Astrocyte (in vitro differentiated cells and primary cell): ENCODE measurements around the gene FHIT. TPM values are rescaled to one million over a fixed set of nuclear protein-coding genes. Genes with fewer than 3 reads are reported as not detected.

Experiments used
- DNase-seq: peaks from one replicate; pipeline ENCODE4 v3.0.0-alpha.2; 2010; ENCODE audit warnings: low read depth
- FAIRE-seq: peaks from 2 replicates; lab custom pipeline; 2011; peaks lifted over from hg19 to GRCh38; lab: Jason Lieb, UNC
- H2AFZ ChIP-seq: 2 replicates; pipeline ENCODE4 v1.6.0; 2012; ENCODE audit warnings: low read depth, low read length, inconsistent platforms
- H3K27ac ChIP-seq: 2 replicates; pipeline ENCODE4 v1.5.1; 2011; ENCODE audit warnings: low read depth, low read length, inconsistent platforms
- H3K27me3 ChIP-seq: 2 replicates; pipeline ENCODE4 v1.6.0; 2011; ENCODE audit warnings: low read length, inconsistent platforms; ENCODE audit not compliant: insufficient read depth
- H3K36me3 ChIP-seq: 2 replicates; pipeline ENCODE4 v1.5.1; 2011; ENCODE audit warnings: low read length, inconsistent platforms; ENCODE audit not compliant: insufficient read depth
- H3K4me1 ChIP-seq: 2 replicates; pipeline ENCODE4 v1.5.1; 2011; ENCODE audit warnings: low read length, inconsistent platforms; ENCODE audit not compliant: insufficient read depth
- H3K4me2 ChIP-seq: 2 replicates; pipeline ENCODE4 v1.6.0; 2012; ENCODE audit warnings: low read length, inconsistent platforms
- H3K4me3 ChIP-seq: 2 replicates; pipeline ENCODE4 v1.5.1; 2011; ENCODE audit warnings: low read depth, mild to moderate bottlenecking, low read length, inconsistent platforms; ENCODE audit not compliant: insufficient read depth
- H3K79me2 ChIP-seq: 2 replicates; pipeline ENCODE4 v1.6.0; 2012; ENCODE audit warnings: mild to moderate bottlenecking, low read length, inconsistent platforms; ENCODE audit not compliant: insufficient read depth
- H3K9ac ChIP-seq: 2 replicates; pipeline ENCODE4 v1.6.0; 2012; ENCODE audit warnings: mild to moderate bottlenecking, low read length, inconsistent platforms
- H3K9me3 ChIP-seq: 2 replicates; pipeline ENCODE4 v1.5.1; 2012; ENCODE audit warnings: low read depth, mild to moderate bottlenecking, low read length, inconsistent platforms; ENCODE audit not compliant: insufficient read depth
- H4K20me1 ChIP-seq: 2 replicates; pipeline ENCODE4 v1.6.0; 2012; ENCODE audit warnings: low read length, inconsistent platforms; ENCODE audit not compliant: insufficient read depth
- H3K27ac Mint-ChIP-seq: one replicate; pipeline ENCODE4 v1.8.0; 2021; ENCODE audit warnings: mild to moderate bottlenecking, mixed read lengths; ENCODE audit not compliant: unreplicated experiment
- H3K27me3 Mint-ChIP-seq: one replicate; pipeline ENCODE4 v1.8.0; 2021; ENCODE audit warnings: low read depth, mixed read lengths; ENCODE audit not compliant: unreplicated experiment
- H3K36me3 Mint-ChIP-seq: one replicate; pipeline ENCODE4 v1.8.0; 2021; ENCODE audit warnings: low read depth, mixed read lengths; ENCODE audit not compliant: unreplicated experiment
- H3K4me1 Mint-ChIP-seq: one replicate; pipeline ENCODE4 v1.8.0; 2021; ENCODE audit warnings: low read depth, mixed read lengths; ENCODE audit not compliant: unreplicated experiment
- H3K4me3 Mint-ChIP-seq: one replicate; pipeline ENCODE4 v1.8.0; 2021; ENCODE audit warnings: mild to moderate bottlenecking, moderate library complexity, mixed read lengths; ENCODE audit not compliant: unreplicated experiment
- H3K9me3 Mint-ChIP-seq: one replicate; pipeline ENCODE4 v1.8.0; 2021; ENCODE audit warnings: mild to moderate bottlenecking, mixed read lengths; ENCODE audit not compliant: unreplicated experiment
- CTCF ChIP-seq: IDR thresholded peaks from 2 replicates; pipeline ENCODE4 v1.5.1; 2011; ENCODE audit warnings: low read depth, mild to moderate bottlenecking, inconsistent platforms, low read length, moderate library complexity; ENCODE audit not compliant: insufficient read depth
- EZH2 ChIP-seq: IDR thresholded peaks from 2 replicates; pipeline ENCODE4 v1.6.1; 2012; ENCODE audit warnings: mild to moderate bottlenecking, low read length, inconsistent platforms; ENCODE audit not compliant: insufficient read depth
- total RNA-seq: library from RNA; stranded (reverse); gene quantifications from 2 replicates; pipeline ENCODE4 v1.2.1, GENCODE V29; 2021

The FHIT gene
- total RNA-seq, 1 donor from 2014 or later, result 6.7 TPM

GRCh38 chr3:61186030-61186429 lies 65.2 kb downstream of the FHIT start:
- no peak overlapping the region for H3K4me3 Mint-ChIP-seq
- FAIRE-seq, result no peak
- H3K9ac ChIP-seq, result no peak overlapping the region
- DNase-seq, result no peak
- H3K27me3 Mint-ChIP-seq, result peaks cover 41% of the 10 kb centered on the region
- H3K9me3 ChIP-seq, result no peaks in the 10 kb centered on the region
- H3K79me2 ChIP-seq, result no peaks in the 10 kb centered on the region
- peaks cover 2% of the 10 kb centered on the region for H3K27me3 ChIP-seq
- no peaks in the 10 kb centered on the region for H3K9me3 Mint-ChIP-seq
- no peaks in the 10 kb centered on the region for H3K36me3 Mint-ChIP-seq
- no peak overlapping the region for H3K27ac ChIP-seq
- no peak overlapping the region for H3K4me3 ChIP-seq
- no peaks in the 10 kb centered on the region for H3K36me3 ChIP-seq
- peaks cover 12% of the 10 kb centered on the region for H3K4me1 Mint-ChIP-seq
- no peaks in the 10 kb centered on the region for H3K4me1 ChIP-seq
- no peaks in the 10 kb centered on the region for H4K20me1 ChIP-seq
- H2AFZ ChIP-seq, result no peak overlapping the region
- no peak overlapping the region for H3K27ac Mint-ChIP-seq
- TF ChIP-seq EZH2, result no peak
- TF ChIP-seq CTCF, result no peak
- no peak overlapping the region for H3K4me2 ChIP-seq

- no peak overlapping the region for H3K4me3 Mint-ChIP-seq
- Histone ChIP-seq H3K4me2 (no peak overlapping the region), H3K36me3 (no peaks in the 10 kb centered on the region), H3K9me3 (no peaks in the 10 kb centered on the region), H3K4me3 (no peak overlapping the region), H3K9ac (no peak overlapping the region), H3K4me1 (no peaks in the 10 kb centered on the region), H2AFZ (no peak overlapping the region), H3K79me2 (no peaks in the 10 kb centered on the region), H3K27me3 (peaks cover 2% of the 10 kb centered on the region), H4K20me1 (no peaks in the 10 kb centered on the region), H3K27ac (no peak overlapping the region)
- no peaks in the 10 kb centered on the region for H3K9me3 Mint-ChIP-seq
- H3K36me3 Mint-ChIP-seq, result no peaks in the 10 kb centered on the region
- H3K27ac Mint-ChIP-seq, result no peak overlapping the region
- H3K27me3 Mint-ChIP-seq, result peaks cover 41% of the 10 kb centered on the region
- no peak for DNase-seq
- TF ChIP-seq CTCF, result no peak
- TF ChIP-seq EZH2, result no peak
- FAIRE-seq, result no peak
- H3K4me1 Mint-ChIP-seq, result peaks cover 14% of the 10 kb centered on the region
Measured at GRCh38 chr3:61184956-61185355, 66.3 kb downstream of the FHIT start.

- Mint-ChIP-seq H3K4me3 (no peak overlapping the region), H3K27me3 (peaks cover 38% of the 10 kb centered on the region), H3K4me1 (peaks cover 14% of the 10 kb centered on the region), H3K27ac (no peak overlapping the region), H3K36me3 (no peaks in the 10 kb centered on the region), H3K9me3 (no peaks in the 10 kb centered on the region)
- H3K9ac ChIP-seq, result no peak overlapping the region
- peaks cover 2% of the 10 kb centered on the region for H3K27me3 ChIP-seq
- H3K4me1 ChIP-seq, result no peaks in the 10 kb centered on the region
- TF ChIP-seq CTCF (no peak), EZH2 (no peak)
- H3K36me3 ChIP-seq, result no peaks in the 10 kb centered on the region
- FAIRE-seq, result no peak
- H3K4me2 ChIP-seq, result no peak overlapping the region
- no peaks in the 10 kb centered on the region for H3K9me3 ChIP-seq
- no peaks in the 10 kb centered on the region for H4K20me1 ChIP-seq
- H3K27ac ChIP-seq, result no peak overlapping the region
- H2AFZ ChIP-seq, result no peak overlapping the region
- no peak for DNase-seq
- H3K4me3 ChIP-seq, result no peak overlapping the region
- H3K79me2 ChIP-seq, result no peaks in the 10 kb centered on the region
Measured at GRCh38 chr3:61182662-61183061, 68.6 kb downstream of the FHIT start.
